Central memory CD8-positive, alpha-beta T cell (primary cell): Measurements from ENCODE around the gene ARID1A.
A peak's percentile ranks its signal among the peaks of the same experiment; 100 is the strongest.
"Not testable (repeated sequence)": the region's sequence is repeated elsewhere in the genome, so short reads cannot be mapped to it uniquely, and the experiment has no call there.

Source experiments
- ATAC-seq: fragments of 150-1000 bp; cut with Tn5 transposase; replicated peaks from 2 replicates; pipeline ENCODE4 v1.10.0; 2022; ENCODE audit warnings: mild to moderate bottlenecking, moderate FRiP score, moderate number of reproducible peaks; ENCODE audit not compliant: poor library complexity, severe bottlenecking; ENCODE audit errors: extremely low read depth
- DNase-seq, 2 donors: peaks; one replicate each; pipeline ENCODE4 v3.0.0; 2021; ENCODE audit warnings: low spot score in 2 of 2
- H3K27ac Mint-ChIP-seq: one replicate; pipeline ENCODE4 v1.8.0; 2022; ENCODE audit warnings: low read depth, mild to moderate bottlenecking, moderate library complexity, mixed read lengths
- H3K27me3 Mint-ChIP-seq: one replicate; pipeline ENCODE4 v1.8.0; 2022; ENCODE audit warnings: mixed read lengths
- H3K36me3 Mint-ChIP-seq: one replicate; pipeline ENCODE4 v1.8.0; 2022; ENCODE audit warnings: mild to moderate bottlenecking, moderate library complexity, mixed read lengths; ENCODE audit not compliant: insufficient read depth
- H3K4me1 Mint-ChIP-seq: one replicate; pipeline ENCODE4 v1.8.0; 2022; ENCODE audit warnings: mixed read lengths
- H3K4me3 Mint-ChIP-seq: one replicate; pipeline ENCODE4 v1.8.0; 2022; ENCODE audit warnings: mild to moderate bottlenecking, moderate library complexity, mixed read lengths
- H3K9me3 Mint-ChIP-seq: one replicate; pipeline ENCODE4 v1.8.0; 2022; ENCODE audit warnings: mixed read lengths

The ARID1A gene

DNA sequence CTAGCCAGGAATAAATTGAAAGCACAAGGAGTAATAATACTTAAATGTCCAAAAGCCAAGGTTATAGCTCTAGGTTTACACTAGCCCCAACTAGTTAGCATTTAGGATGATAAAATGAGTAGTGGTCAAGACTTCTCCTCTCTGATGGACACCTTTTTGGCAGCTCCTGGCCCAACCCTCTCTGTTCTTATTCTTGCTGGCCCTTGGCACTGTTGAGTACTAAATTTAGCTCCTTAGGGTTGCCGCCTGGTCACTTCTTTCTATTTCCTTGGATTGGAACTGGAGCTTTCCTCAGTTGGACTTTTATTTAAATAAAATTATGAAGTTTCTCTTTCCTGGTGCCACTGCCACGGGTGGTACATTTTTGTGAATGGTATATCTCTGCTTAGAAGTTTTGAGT, 28.3 kb downstream of the ARID1A start:
- peak overlapping the region; percentile 65 for H3K4me3 Mint-ChIP-seq

DNA sequence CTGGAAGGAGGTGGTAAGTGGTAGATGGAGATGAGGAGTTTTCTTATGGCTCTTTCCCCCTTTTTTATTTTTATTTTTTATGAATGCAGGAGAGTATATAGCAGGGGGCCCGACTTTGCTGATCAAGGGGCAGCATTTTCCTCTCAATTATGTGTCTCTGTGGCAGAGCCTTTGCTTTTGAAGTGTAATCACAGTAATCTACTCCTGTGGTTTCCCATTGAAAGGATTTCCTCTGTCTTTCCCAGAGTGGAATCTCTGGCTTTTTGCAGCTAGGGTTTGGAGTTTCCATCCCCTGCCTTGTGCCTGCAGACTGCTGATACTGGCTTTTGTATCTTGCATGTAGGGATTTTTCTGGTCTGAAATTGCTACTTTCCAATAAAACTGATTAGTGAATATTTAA, 29.1 kb downstream of the ARID1A start:
- Mint-ChIP-seq H3K27ac (peak overlapping the region; percentile 42), H3K4me3 (peak overlapping the region; percentile 65), H3K4me1 (peaks cover 84% of the 10 kb centered on the region), H3K9me3 (no peaks in the 10 kb centered on the region), H3K27me3 (no peaks in the 10 kb centered on the region), H3K36me3 (peaks cover 21% of the 10 kb centered on the region)
- DNase-seq, result no peak
- no peak for ATAC-seq

More for the DNA sequence above, 28.3 kb downstream of the ARID1A start:
- DNase-seq (no peak), ATAC-seq (no peak)
- Mint-ChIP-seq H3K4me1 (peaks cover 85% of the 10 kb centered on the region), H3K27ac (peak overlapping the region; percentile 42), H3K27me3 (no peaks in the 10 kb centered on the region), H3K36me3 (peaks cover 24% of the 10 kb centered on the region), H3K9me3 (no peaks in the 10 kb centered on the region)

DNA sequence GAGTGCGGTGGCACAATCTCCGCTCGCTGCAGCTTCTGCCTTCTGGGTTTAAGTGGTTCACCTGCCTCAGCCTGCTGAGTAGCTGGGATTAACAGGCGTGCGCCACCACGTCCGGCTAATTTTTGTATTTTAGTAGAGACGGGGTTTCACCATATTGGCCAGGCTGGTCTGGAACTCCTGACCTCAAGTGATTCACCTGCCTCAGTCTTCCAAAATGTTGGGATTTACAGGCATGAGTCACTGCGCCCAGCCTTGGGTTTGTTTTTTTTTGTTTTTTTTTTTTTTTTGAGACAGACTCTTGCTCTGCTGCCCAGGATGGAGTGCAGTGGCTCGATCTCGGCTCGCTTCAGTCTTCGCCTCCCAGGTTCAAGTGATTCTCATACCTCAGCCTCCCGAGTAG, 30.1 kb downstream of the ARID1A start:
- Mint-ChIP-seq H3K4me1 (peaks cover 84% of the 10 kb centered on the region), H3K36me3 (peaks cover 23% of the 10 kb centered on the region)
- H3K27me3 Mint-ChIP-seq, DNase-seq, H3K4me3 Mint-ChIP-seq, H3K27ac Mint-ChIP-seq, ATAC-seq, H3K9me3 Mint-ChIP-seq: not testable (repeated sequence)

DNA sequence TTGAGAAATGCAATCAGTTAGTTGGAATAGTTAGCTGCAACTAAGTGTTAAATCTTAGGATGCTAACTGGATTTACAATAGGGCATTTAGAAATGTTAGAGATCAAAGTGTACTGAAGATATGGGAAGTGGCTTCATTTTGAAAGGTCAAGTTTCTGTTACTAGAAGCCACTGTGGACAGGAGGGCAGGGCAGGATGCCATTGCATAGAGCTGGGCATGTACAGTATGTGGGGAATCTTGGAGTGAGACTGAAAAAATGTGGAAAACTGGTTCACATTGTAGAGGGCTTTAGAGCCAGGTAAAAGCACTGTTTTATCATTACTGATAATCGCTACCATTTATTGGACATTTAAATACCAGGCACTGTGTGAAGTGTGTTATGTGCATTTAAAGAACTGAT, 31.0 kb downstream of the ARID1A start:
- DNase-seq (no peak), ATAC-seq (no peak)
- H3K27me3 Mint-ChIP-seq, result no peaks in the 10 kb centered on the region
- H3K27ac Mint-ChIP-seq, result no peak overlapping the region
- no peaks in the 10 kb centered on the region for H3K9me3 Mint-ChIP-seq
- H3K36me3 Mint-ChIP-seq, result peaks cover 27% of the 10 kb centered on the region
- H3K4me3 Mint-ChIP-seq, result no peak overlapping the region
- peaks cover 83% of the 10 kb centered on the region for H3K4me1 Mint-ChIP-seq

DNA sequence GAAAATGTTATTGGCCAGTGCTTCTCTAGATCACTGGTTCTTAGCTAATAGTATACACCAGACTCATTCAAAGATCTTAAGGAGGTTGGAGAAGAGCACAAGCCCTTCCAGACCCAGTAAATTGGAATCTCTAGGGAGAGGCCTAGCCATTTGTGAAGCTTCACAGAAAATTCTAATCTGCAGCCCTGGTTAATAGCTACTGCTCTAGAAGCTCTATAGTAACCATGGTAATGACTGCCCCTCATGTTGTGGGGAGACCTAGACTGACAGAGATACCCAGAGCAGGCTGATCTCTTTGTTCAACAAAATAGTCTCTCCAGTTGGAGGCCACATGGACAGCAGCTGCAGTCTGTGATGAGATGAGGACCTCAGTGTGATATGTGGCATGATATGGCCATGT, 31.7 kb downstream of the ARID1A start:
- no peak for DNase-seq
- Mint-ChIP-seq H3K4me3 (no peak overlapping the region), H3K9me3 (no peaks in the 10 kb centered on the region), H3K4me1 (peaks cover 76% of the 10 kb centered on the region), H3K36me3 (peaks cover 34% of the 10 kb centered on the region), H3K27ac (peak overlapping the region; percentile 63), H3K27me3 (no peaks in the 10 kb centered on the region)
- ATAC-seq, result no peak

- Mint-ChIP-seq H3K27me3 (no peaks in the 10 kb centered on the region), H3K4me3 (no peak overlapping the region), H3K4me1 (peaks cover 74% of the 10 kb centered on the region), H3K36me3 (peaks cover 42% of the 10 kb centered on the region), H3K27ac (peak overlapping the region; percentile 63), H3K9me3 (no peaks in the 10 kb centered on the region)
- no peak for DNase-seq
- no peak for ATAC-seq
Measured at GRCh38 chr1:26728645-26729044, 32.8 kb downstream of the ARID1A start.

- DNase-seq, result no peak
- Mint-ChIP-seq H3K4me1 (peaks cover 74% of the 10 kb centered on the region), H3K9me3 (no peaks in the 10 kb centered on the region), H3K27me3 (no peaks in the 10 kb centered on the region), H3K36me3 (peaks cover 52% of the 10 kb centered on the region), H3K27ac (no peak overlapping the region), H3K4me3 (no peak overlapping the region)
- no peak for ATAC-seq
Measured at GRCh38 chr1:26729633-26730032, 33.8 kb downstream of the ARID1A start.

DNA sequence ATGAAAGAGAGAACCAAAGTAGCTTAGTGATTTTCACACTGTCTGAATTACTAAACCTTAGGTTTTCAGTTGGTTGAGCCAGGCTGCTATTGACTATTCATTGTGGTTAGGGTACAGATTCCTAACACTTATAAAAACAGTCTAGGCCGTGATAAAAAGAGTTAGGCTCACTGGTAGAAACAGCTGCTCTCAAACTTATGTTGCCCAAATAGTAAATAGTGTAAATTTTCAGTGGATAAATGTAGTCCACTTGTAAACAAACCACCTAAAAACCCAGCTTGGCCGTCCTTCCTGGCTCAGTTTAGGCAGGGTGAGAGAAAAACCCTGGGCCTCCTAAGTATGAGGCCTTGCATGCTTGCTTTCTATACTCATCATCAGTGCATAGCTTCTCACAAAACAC, 34.9 kb downstream of the ARID1A start:
- DNase-seq (no peak), ATAC-seq (no peak)
- H3K27ac Mint-ChIP-seq, result peak overlapping the region; percentile 69
- no peaks in the 10 kb centered on the region for H3K9me3 Mint-ChIP-seq
- no peaks in the 10 kb centered on the region for H3K27me3 Mint-ChIP-seq
- peaks cover 53% of the 10 kb centered on the region for H3K36me3 Mint-ChIP-seq
- H3K4me1 Mint-ChIP-seq, result peaks cover 71% of the 10 kb centered on the region
- no peak overlapping the region for H3K4me3 Mint-ChIP-seq

GRCh38 chr1:26731233-26731902, 35.6 kb downstream of the ARID1A start:
- H3K4me1 Mint-ChIP-seq, result peaks cover 70% of the 10 kb centered on the region
- no peak for DNase-seq
- H3K4me3 Mint-ChIP-seq, result no peak overlapping the region
- peak overlapping the region; percentile 69 for H3K27ac Mint-ChIP-seq
- H3K9me3 Mint-ChIP-seq, result no peaks in the 10 kb centered on the region
- ATAC-seq, result no peak
- no peaks in the 10 kb centered on the region for H3K27me3 Mint-ChIP-seq
- H3K36me3 Mint-ChIP-seq, result peaks cover 58% of the 10 kb centered on the region

- Mint-ChIP-seq H3K4me3 (no peak overlapping the region), H3K36me3 (peaks cover 72% of the 10 kb centered on the region)
Measured at GRCh38 chr1:26733392-26733791, 37.6 kb downstream of the ARID1A start.

GRCh38 chr1:26733982-26734381, 38.2 kb downstream of the ARID1A start:
- DNase-seq, result no peak
- H3K4me1 Mint-ChIP-seq, result peaks cover 44% of the 10 kb centered on the region
- H3K36me3 Mint-ChIP-seq, result peaks cover 70% of the 10 kb centered on the region
- H3K27ac Mint-ChIP-seq, result peak overlapping the region; percentile 46
- ATAC-seq, result peak; percentile 79
- H3K27me3 Mint-ChIP-seq, result no peaks in the 10 kb centered on the region
- no peaks in the 10 kb centered on the region for H3K9me3 Mint-ChIP-seq
- peak overlapping the region; percentile 16 for H3K4me3 Mint-ChIP-seq

More at GRCh38 chr1:26733392-26733791, 37.6 kb downstream of the ARID1A start:
- Mint-ChIP-seq H3K9me3 (no peaks in the 10 kb centered on the region), H3K4me1 (peaks cover 50% of the 10 kb centered on the region), H3K27ac (no peak overlapping the region), H3K27me3 (no peaks in the 10 kb centered on the region)
- ATAC-seq (no peak), DNase-seq (no peak)

- no peaks in the 10 kb centered on the region for H3K9me3 Mint-ChIP-seq
- no peak overlapping the region for H3K27ac Mint-ChIP-seq
- H3K4me1 Mint-ChIP-seq, result peaks cover 49% of the 10 kb centered on the region
Measured at GRCh38 chr1:26734501-26735058, 38.8 kb downstream of the ARID1A start.

DNA sequence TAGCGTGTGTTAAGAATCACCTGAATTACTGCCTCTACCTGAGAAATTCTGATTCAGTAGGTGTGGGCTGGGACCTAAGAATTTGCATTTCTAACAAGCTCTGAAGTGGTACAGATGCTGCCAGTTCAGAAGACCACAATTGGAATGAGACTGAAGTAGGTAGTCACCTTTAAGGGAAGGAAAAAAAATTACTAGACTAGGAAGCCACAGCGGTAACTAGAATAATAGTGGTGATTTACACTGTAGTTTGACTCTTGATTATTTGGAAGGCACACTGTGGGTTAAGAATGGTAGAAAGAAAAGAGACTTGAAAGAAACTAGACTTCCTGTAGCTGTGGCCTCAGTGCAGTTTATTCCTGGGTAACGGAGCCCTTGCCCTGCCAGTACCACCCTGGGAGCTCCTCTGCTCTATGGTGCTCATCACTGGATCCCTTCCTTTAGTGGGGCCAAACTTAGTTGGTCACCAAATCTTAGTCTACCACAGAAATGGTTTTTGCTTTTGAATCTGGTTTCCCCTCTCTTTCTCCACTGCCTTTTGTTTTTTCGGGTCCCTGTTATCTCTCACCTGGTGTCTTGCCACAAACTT, 43.6 kb downstream of the ARID1A start:
- Mint-ChIP-seq H3K4me3 (peak overlapping the region; percentile 19), H3K4me1 (peaks cover 52% of the 10 kb centered on the region), H3K36me3 (peaks cover 49% of the 10 kb centered on the region), H3K27ac (peak overlapping the region; percentile 3), H3K9me3 (no peaks in the 10 kb centered on the region), H3K27me3 (no peaks in the 10 kb centered on the region)
- DNase-seq (no peak), ATAC-seq (no peak)

More at GRCh38 chr1:26734501-26735058, 38.8 kb downstream of the ARID1A start:
- no peak for DNase-seq
- H3K4me3 Mint-ChIP-seq, result no peak overlapping the region
- peaks cover 71% of the 10 kb centered on the region for H3K36me3 Mint-ChIP-seq
- no peak for ATAC-seq
- no peaks in the 10 kb centered on the region for H3K27me3 Mint-ChIP-seq
